Measurements from ENCODE around the gene PSEN2. TPM values are rescaled to one million over a fixed set of nuclear protein-coding genes. Genes with fewer than 3 reads are reported as not detected.
A peak's percentile ranks its signal among the peaks of the same experiment; 100 is the strongest.

The PSEN2 gene
- total and polyA plus RNA-seq, 2 donors (not counting 3 experiments of a cell fraction or from before 2014, with no cell fraction given): 12.5 to 19.3 TPM

DNA sequence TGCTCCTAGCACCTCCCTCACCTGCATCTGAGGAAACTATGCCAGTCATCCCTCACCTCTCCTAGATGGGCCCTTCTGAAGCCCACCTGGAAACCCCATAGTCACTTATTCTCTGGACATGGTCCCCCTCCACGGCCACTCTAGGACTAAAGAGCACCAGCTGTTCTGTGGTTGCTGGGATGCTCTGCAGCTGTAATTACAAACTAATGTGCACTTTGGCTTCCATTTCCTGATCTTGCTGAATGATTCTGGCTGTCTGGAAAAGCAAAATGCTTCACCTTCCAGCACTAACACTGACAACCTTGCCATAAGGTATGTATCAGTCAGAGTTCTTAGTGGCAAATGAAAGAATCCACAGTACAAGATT lies 48.7 kb upstream of the PSEN2 start:
- BruUV-seq (replicated peaks): TSS peak; percentile 69
- CTCF ChIA-PET: interaction anchor here (0.6 to 2.0 kb wide), 11 partner anchors 15 to 213 kb away, joined by 3 to 9 read pairs (median 3); partner anchors contain the start of gene ITPKB
- H3K27ac ChIP-seq (ENCODE audit: insufficient read depth, low read depth, low read length): peak overlapping the region; percentile 63
- DNase-seq (ENCODE audit: low read depth, low spot score): peak; percentile 59
- intact Hi-C loops (cut with micrococcal nuclease): loop anchor here (1.0 to 2.0 kb wide), 3 partner anchors 82 to 187 kb away; partner anchors contain the start of gene ITPKB
- TF ChIP-seq GATA2 (IDR thresholded peaks at IDR 0.05; ENCODE audit: insufficient read depth, insufficient read length, low read depth, low read length) (no peak), JUN (IDR thresholded peaks at IDR 0.05; ENCODE audit: borderline replicate concordance, insufficient read depth, insufficient read length, low read depth) (no peak)
- TF ChIP-seq, protein P1, sequence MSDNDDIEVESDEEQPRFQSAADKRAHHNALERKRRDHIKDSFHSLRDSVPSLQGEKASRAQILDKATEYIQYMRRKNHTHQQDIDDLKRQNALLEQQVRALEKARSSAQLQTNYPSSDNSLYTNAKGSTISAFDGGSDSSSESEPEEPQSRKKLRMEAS (IDR thresholded peaks at IDR 0.05; ENCODE audit: insufficient read depth, insufficient read length): no peak
- TF ChIP-seq, protein P2, sequence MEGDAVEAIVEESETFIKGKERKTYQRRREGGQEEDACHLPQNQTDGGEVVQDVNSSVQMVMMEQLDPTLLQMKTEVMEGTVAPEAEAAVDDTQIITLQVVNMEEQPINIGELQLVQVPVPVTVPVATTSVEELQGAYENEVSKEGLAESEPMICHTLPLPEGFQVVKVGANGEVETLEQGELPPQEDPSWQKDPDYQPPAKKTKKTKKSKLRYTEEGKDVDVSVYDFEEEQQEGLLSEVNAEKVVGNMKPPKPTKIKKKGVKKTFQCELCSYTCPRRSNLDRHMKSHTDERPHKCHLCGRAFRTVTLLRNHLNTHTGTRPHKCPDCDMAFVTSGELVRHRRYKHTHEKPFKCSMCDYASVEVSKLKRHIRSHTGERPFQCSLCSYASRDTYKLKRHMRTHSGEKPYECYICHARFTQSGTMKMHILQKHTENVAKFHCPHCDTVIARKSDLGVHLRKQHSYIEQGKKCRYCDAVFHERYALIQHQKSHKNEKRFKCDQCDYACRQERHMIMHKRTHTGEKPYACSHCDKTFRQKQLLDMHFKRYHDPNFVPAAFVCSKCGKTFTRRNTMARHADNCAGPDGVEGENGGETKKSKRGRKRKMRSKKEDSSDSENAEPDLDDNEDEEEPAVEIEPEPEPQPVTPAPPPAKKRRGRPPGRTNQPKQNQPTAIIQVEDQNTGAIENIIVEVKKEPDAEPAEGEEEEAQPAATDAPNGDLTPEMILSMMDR (IDR thresholded peaks at IDR 0.05; ENCODE audit: extremely low read depth in 1 of 2, insufficient read depth in 1 of 2, low read depth in 1 of 2, low read length in 2 of 2): no peak
- H3K9me3 ChIP-seq (replicated peaks; ENCODE audit: control insufficient read depth, insufficient read depth, low read length): no peaks in the 10 kb centered on the region
- H3K36me3 ChIP-seq (ENCODE audit: control insufficient read depth in 2 of 2, extremely low read depth in 1 of 2, insufficient read depth in 2 of 2, low read length in 2 of 2): no peaks in the 10 kb centered on the region
- no peaks in the 10 kb centered on the region for H3K27me3 ChIP-seq (ENCODE audit: control insufficient read depth in 2 of 2, insufficient read depth in 2 of 2, low read length in 2 of 2)
- no peak overlapping the region for H2AFZ ChIP-seq (ENCODE audit: low read depth, low read length)
- no peak overlapping the region for H3K4me3 ChIP-seq (replicated peaks in 1 of 3; ENCODE audit: insufficient read depth in 1 of 3, low read depth in 1 of 3, low read length in 3 of 3)
- dilution Hi-C loops (cut with MboI; ENCODE audit: extremely low pct_ligation_motif_present, low sequenced_read_pairs): no loop called here
- FAIRE-seq: peak; percentile 59
- H3K4me1 ChIP-seq (ENCODE audit: control insufficient read depth, extremely low read depth, insufficient read depth, low read length): peaks cover 40% of the 10 kb centered on the region
- no peaks in the 10 kb centered on the region for H3K79me2 ChIP-seq (ENCODE audit: control insufficient read depth, insufficient read depth, low read length)
- no peak overlapping the region for H3K4me2 ChIP-seq (ENCODE audit: insufficient read depth, low read length)
- H3K9me1 ChIP-seq (replicated peaks; ENCODE audit: control insufficient read depth, extremely low read depth, insufficient read depth, low read length): no peaks in the 10 kb centered on the region
- POLR2A ChIA-PET: no interaction called here
- H3K9ac ChIP-seq (replicated peaks; ENCODE audit: extremely low read depth, insufficient read depth, low read length): peak overlapping the region; percentile 7
- H4K20me1 ChIP-seq (replicated peaks; ENCODE audit: control insufficient read depth, extremely low read depth, insufficient read depth, low read length): no peaks in the 10 kb centered on the region

DNA sequence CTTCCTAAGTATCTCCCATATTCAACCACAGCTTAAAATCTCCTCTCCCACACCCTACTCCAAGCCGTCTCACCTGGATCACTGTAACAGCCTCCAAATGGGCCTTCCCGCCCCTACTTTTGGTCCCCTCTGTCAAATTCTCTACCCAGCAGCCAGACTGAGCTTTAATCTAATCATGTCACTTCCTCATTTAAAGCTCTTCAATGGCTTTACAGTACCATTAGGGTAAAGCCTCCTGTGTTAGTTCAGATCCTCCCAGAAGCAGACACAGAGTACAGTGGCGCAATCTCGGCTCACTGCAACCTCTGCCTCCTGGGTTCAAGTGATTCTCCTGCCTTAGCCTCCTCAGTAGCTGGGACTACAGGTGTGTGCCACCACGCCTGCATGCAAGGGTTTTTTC lies 46.8 kb upstream of the PSEN2 start:
- no peaks in the 10 kb centered on the region for H3K9me1 ChIP-seq (replicated peaks; ENCODE audit: control insufficient read depth, extremely low read depth, insufficient read depth, low read length)
- dilution Hi-C loops (cut with MboI; ENCODE audit: extremely low pct_ligation_motif_present, low sequenced_read_pairs): no loop called here
- DNase-seq (ENCODE audit: low read depth, low spot score) (no peak), FAIRE-seq (no peak)
- H4K20me1 ChIP-seq (replicated peaks; ENCODE audit: control insufficient read depth, extremely low read depth, insufficient read depth, low read length): no peaks in the 10 kb centered on the region
- ChIA-PET CTCF (interaction anchor here (0.8 to 1.2 kb wide), 3 partner anchors 9 to 215 kb away, joined by 4 read pairs; partner anchors contain the start of gene ITPKB), POLR2A (no interaction called here)
- no peaks in the 10 kb centered on the region for H3K36me3 ChIP-seq (ENCODE audit: control insufficient read depth in 2 of 2, extremely low read depth in 1 of 2, insufficient read depth in 2 of 2, low read length in 2 of 2)
- no peaks in the 10 kb centered on the region for H3K27me3 ChIP-seq (ENCODE audit: control insufficient read depth in 2 of 2, insufficient read depth in 2 of 2, low read length in 2 of 2)
- no peak overlapping the region for H3K4me3 ChIP-seq (replicated peaks in 1 of 3; ENCODE audit: insufficient read depth in 1 of 3, low read depth in 1 of 3, low read length in 3 of 3)
- H3K27ac ChIP-seq (ENCODE audit: insufficient read depth, low read depth, low read length): no peak overlapping the region
- no TSS peak for BruUV-seq (replicated peaks)
- TF ChIP-seq MYC (IDR thresholded peaks at IDR 0.05; ENCODE audit: low read depth, low read length) (no peak), POLR2AphosphoS5 (IDR thresholded peaks at IDR 0.05; ENCODE audit: insufficient read depth, low read depth, low read length) (no peak), GATA2 (IDR thresholded peaks at IDR 0.05; ENCODE audit: insufficient read depth, insufficient read length, low read depth, low read length) (no peak), JUN (IDR thresholded peaks at IDR 0.05; ENCODE audit: borderline replicate concordance, insufficient read depth, insufficient read length, low read depth) (no peak), FOS (IDR thresholded peaks at IDR 0.05; ENCODE audit: borderline replicate concordance, insufficient read depth, low read length) (no peak), POLR2A (IDR thresholded peaks at IDR 0.05; ENCODE audit: low read depth, low read length) (no peak), EZH2 (IDR thresholded peaks at IDR 0.05; ENCODE audit: borderline replicate concordance, low read depth, low read length, severe bottlenecking) (no peak)
- TF ChIP-seq, protein P2 (IDR thresholded peaks at IDR 0.05; ENCODE audit: extremely low read depth in 1 of 2, insufficient read depth in 1 of 2, low read depth in 1 of 2, low read length in 2 of 2): no peak
- TF ChIP-seq, protein P1 (IDR thresholded peaks at IDR 0.05; ENCODE audit: insufficient read depth, insufficient read length): no peak
- peaks cover 40% of the 10 kb centered on the region for H3K4me1 ChIP-seq (ENCODE audit: control insufficient read depth, extremely low read depth, insufficient read depth, low read length)
- no peak overlapping the region for H2AFZ ChIP-seq (ENCODE audit: low read depth, low read length)
- no peak overlapping the region for H3K4me2 ChIP-seq (ENCODE audit: insufficient read depth, low read length)
- H3K9ac ChIP-seq (replicated peaks; ENCODE audit: extremely low read depth, insufficient read depth, low read length): no peak overlapping the region
- H3K79me2 ChIP-seq (ENCODE audit: control insufficient read depth, insufficient read depth, low read length): no peaks in the 10 kb centered on the region
- intact Hi-C loops (cut with micrococcal nuclease): no loop called here
- H3K9me3 ChIP-seq (replicated peaks; ENCODE audit: control insufficient read depth, insufficient read depth, low read length): no peaks in the 10 kb centered on the region
